HG03196 (cell line): ENCODE data around the gene TM4SF18.
A peak's percentile ranks its signal among the peaks of the same experiment; 100 is the strongest.
"Not testable (repeated sequence)": the region's sequence is repeated elsewhere in the genome, so short reads cannot be mapped to it uniquely, and the experiment has no call there.

Experiments
- ATAC-seq: cut with Tn5 transposase; IDR thresholded peaks from one replicate; pipeline ENCODE4 v1.9.1; 2021; ENCODE audit not compliant: unreplicated experiment

Gene TM4SF18

DNA sequence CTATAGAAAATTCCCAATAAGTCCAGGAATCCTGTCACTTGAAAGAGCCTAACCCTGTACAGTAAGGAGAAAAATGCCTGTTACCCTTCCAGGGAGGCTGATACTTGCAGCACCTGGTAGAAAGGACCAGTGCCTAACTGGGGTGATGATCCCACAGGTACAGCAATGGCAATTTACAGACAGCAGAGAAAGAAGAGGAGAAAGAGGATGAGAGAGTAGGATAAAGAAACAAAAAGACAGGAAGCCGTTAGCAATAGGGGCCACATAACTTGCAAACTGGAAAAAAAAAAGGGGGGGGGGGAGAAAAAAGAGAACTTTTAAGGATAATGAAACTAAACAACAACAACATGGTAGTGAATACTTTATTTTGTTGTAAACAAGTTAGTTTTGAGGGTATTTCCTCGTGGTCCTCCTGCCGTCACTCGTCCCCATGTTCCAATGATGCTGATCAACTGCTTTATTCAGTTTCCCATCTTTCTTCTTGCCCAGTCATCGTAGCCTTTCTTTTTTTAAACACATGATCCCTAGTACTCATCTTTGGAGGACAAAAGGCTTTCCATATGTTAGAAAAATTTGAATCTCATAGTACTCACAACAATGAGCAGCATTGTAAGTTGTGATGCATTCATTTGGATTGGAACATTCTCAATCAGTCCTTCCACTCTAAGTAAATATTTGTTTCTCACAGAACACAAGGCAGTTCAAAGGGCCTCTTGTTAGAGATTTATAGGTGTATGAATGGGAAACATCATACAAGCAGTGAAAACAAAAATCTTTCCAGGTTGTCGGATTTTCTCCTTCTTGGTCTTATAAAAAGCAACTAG is 35.5 kb upstream of the TM4SF18 start:
- ATAC-seq = no peak

DNA sequence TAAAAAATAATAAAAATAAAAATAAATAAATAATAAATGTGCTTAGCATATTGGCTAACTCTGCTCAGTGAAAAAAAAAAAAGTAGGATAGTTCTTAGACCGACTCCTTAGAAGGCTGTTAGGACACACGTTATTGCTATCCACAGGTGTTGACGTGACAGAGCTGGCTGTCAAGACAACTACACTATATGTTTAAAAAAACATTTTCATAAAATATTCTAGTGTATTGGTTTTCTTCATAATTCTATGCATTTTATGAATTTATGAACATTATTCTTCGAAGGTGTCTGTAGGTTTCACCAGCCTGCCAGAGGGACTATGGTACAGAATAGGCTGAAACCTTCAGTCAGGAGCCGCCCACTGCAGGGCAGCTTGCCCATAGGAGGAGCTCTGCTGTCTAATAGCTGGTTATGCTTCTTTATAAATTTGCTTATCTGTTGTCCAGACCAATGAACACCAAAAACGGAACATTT is 34.8 kb upstream of the TM4SF18 start:
- no peak for ATAC-seq

DNA sequence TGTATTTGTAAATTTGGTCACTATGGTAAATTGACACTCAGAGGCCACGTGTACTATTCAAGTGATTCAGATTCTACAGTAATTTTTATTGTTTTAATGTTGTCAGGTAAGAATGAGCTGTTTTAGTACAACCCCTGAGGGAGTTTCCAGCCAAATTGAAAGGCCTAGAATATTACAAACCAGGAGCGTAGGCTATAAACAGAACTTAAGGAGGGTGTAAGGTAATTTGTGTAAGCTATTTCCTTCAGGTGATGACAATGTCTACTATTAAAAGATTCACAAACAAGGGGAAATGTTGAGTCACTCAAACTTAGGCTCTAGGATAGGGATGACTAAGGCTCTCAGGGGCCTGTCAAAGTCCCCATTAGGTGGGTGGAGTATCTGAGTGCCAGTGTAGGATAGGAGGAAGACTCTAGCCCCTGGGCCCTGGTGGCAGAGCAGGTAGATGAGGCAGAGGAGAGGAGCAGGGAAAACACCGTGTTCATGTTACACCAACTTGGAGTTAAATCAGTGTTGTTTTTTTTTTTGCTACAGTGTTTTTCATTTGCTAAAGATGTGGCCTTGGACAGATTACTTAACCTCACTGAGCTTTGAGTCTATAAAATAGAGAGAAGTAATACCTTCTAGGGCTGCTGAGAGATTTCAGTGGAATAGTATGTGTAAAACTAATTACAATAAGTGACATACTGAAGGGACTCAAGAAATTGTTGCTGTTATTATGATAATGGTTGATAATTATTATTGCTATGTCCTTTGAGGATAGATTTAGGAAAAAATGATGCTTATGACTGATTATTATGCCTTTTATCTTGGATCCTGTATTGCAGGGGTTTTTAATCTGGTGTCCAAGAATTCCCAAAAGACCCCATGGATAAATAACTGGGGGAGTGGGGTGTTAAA is 33.8 kb upstream of the TM4SF18 start:
- ATAC-seq = no peak

DNA sequence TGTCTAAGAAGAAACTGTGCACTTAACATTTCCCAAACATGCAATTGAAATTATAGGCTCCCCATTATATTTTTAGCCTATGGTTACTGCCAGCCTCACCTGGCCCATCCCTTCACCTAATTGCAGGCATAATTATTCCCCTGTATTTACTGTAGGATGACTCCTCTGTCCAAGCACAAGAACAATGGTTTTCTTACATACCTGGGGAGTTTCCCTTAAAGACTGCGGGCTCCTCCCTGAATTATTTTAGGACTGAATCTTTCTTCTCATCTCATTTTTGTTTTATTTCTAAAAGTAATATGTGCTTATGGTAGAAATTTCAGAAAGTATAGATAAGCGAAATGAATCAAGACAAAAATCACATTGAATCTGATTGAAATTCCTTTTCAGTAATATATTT is 32.6 kb upstream of the TM4SF18 start:
- no peak for ATAC-seq

DNA sequence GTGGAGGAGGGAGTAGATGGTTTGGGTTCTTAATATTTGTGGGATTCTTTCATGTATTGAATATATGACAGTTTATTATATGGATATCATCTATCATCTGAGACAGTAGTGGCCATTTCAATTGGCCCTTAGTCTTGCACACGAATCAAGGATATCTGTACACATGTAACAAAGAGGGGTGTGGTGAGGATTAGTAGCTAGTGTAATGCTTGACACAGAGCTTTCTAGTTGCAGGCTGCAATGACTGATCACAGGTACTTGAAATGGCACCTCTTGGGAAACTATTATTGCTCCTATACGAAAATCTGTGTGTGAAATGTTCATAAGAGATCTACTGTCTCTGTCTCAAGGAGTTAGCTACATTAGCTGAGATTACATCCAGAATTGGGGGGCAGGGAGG is 31.2 kb upstream of the TM4SF18 start:
- no peak for ATAC-seq

DNA sequence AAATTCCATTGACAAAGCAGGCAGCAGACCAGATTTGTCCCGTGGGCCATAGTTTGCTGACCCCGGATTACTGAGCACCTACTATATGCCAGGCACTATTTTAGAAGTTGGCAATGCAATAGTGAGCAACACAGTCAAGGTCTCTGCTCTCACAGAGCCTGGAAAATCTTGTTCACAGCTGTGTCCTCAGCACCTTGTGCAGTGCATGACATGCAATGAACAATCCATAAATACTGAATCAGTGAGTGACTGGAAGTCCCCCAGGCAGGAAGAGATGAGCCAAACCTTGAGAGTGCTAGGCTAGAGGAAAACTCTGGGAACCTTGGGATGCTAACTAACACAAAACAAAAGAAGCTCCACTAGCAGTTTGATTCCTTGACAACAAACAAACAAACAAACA is 29.6 kb upstream of the TM4SF18 start:
- no peak for ATAC-seq

DNA sequence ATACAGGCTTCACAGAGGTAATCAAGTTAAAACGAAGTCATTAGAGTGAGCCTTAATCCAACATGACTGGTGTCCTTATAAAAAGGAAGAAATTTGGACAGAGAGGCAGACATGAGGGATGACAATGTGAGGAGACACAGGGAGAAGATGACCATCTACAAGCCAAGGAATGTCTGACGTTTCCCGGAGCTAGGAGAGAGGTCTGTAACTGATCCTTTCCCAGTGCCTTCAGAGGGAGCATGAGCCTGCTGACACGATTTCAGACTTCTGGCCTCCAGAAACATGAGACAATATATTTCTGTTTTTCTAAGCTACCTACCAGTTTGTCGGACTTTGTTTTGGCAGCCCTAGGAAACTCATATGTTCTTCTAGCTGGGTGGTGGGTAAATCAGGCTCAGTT is 28.9 kb upstream of the TM4SF18 start:
- ATAC-seq = no peak

DNA sequence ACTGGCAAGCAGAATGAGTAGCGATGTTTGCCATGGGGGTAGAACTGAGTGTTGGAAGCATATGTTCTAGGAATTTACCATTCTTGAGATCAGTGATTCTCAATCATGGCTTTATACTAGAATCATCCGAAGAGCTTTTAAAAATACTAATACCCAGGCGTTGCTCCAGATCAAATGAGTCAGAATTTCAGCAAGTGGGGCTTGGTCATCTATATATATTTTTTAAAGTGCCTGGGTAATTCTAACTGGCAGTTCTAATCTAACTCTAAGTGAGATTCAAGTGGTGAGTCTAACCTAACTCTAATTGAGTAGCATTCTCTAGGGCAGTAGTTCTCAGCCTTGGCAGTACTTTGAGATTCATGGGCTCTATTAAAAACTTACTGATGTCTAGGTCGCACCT is 23.2 kb upstream of the TM4SF18 start:
- ATAC-seq = no peak

DNA sequence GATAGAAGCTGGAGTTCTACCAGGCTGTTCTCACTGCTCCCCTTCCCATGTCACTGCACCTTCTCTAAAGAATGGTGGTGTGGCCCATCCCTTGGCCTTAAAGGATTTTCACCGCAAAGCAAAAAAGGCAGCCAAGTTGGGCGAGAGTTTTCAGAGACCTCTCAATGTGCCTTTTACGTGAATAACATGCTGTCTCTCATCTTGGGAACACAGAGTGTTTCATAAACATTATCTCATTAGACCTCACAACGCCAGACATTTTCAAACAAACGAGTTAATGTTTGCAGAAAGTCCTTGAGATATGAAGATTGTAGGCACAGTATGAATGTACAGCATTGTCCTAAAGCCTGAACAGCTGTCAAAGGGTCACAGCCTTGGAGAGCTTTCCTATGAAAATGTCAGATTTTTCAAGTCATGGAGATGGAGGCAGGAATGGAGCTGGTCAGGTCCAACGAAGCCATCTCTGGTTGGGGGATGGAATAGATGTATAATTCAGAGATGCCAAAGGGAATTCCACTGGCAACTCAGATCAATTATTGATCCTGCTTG is 22.7 kb upstream of the TM4SF18 start:
- ATAC-seq = no peak

DNA sequence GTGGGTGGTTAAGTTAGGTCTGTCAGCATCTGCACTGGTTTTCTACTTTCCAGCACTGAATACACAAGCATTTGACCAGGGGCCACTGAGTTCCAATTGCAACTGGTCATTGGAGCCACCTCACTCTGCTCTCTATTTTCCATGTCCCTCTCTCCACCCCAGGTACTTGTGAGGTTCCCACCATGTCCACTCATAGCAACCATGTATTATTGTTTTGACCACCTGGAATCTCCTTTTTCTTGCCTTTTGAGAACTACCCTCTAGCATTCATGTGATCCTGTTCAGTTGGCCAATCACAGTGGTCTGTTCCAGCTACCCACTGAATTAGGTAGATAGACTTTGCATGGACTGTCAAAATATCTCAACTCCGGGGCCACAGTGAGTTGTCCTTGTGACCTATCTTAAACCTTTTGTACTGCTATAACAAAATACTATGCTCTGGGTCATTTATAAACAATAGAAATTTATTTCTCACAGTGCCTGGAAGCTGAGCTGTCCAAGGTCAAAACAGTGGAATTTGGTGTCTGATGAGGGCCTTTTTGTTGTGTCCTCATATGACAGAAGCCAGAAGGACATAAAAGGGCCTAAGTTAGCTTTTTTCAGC is 20.2 kb upstream of the TM4SF18 start:
- no peak for ATAC-seq

DNA sequence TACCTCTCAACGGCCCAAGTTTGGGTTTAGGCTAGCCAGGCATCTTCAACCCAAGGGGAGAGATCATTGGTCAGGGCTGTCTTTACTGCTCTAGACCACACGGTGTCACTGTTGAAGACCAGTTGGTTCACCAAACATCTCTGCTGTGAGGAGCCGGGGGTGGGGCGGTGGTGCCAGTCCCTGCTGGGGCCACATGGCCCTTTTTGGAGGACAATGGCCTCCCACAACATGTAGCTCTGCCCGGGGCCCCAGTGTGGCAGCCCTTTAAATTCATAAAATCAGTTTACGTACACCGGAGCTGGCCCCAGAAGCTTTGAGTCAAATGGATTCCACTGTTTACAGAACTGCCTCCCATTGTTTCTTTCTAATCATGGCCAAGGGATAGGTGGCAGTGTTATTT is 19.1 kb upstream of the TM4SF18 start:
- ATAC-seq = peak; percentile 85

DNA sequence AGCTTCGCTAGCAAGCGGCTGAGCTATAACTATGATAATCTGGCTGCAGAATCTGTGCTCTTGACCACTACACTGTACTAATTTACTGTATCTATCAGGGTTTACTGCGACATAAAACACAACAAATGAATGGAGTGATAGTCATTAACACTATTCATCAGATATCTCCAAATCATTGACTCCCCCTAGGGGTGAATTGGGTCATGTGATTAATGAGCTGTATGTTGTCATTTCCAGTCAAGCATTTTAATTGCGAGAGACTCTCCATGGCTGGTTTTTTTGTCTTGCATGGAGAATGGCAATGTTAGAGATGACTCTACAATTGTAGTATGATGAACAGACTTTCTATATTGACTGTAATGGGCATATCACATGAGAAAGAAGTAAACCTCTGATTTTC is 10.5 kb upstream of the TM4SF18 start:
- no peak for ATAC-seq

DNA sequence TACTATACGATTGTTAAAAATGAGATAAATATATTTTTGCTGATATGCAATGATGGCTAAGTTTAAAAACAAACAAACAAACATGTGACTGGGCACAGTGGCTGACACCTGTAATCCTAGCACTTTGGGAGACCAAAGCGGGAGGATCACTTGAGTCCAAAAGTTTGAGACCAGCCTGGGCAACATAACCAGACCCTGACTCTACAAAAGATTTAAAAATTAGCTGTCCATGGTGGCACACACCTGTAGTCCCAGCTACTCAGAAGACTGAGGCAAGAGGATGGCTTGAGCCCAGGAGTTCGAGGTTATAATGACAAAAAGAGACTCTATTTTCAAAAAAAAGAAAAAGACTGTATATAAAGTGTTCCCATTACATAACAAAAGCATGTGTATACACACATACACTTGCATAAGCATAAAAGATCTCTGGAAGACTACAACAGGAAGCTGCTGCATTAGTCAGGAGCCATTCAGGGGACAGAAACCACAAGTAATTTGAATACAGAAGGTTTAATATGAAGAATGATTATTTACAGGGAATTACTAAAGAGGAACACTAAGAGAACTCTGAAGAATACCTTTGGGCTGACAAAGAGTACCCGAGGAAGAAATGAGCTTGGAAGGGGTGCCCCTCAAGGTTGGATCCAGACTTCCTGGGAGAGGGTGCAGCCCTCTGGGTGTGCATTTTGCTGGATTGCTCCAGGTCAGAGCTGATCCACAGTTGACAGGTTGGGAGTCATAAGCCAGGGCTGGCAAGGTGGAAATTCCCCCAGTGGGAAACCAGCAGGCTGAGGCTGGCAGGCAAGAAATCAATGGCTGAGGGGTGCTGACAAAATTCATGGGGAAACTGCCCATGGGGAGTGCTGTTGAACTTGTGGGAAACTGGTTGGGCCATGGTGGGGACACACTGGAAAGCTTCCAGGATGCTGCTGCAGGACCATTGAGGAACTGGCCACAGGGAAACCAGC is 9.3 kb upstream of the TM4SF18 start:
- no peak for ATAC-seq

DNA sequence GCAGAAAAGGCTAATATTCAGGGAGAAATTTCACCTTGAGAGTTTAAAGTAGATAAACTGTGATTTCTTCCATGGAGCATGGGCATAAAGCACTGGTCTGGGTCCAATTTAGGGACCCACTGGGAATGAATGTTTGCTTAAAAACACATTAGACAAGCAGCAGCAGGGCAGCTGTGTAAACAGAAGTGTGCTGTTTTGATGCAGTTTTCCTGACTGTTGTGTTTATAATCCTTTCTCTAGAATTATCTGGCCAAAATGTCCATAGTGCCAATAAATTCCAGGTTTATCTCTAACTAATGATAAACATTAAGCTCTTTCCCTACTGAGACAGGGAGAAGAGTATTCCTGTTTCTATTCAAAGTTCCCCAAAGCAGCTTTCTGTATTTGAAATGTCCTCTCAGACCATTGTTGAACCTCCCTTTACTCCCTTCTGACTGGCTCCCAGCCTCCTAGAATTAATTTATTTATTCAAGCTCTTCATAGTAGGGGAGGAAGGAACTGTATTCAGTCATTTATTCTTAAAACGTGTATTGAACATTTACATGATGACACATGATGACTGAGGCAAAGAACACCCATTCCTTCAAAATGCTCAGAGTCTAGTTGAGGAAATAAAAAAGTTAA is 7.0 kb upstream of the TM4SF18 start:
- no peak for ATAC-seq

DNA sequence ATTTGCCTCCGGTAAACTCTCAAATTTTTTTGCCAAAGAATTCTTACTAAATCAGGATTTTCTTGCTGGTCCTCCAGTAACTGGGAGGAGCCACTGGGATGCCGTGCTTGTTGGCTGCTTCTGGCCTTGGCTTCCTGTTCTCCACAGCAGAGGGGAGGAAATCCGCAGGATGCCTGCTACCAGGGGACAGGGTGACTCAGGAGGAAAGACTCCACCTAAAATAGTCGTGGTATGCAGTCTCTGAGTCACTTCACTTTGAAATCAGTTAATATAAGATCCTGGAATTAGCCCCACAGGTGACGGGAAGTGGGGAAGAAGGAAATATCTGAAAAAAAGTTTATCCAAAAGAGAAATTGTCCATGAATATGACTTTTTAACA is 6.5 kb upstream of the TM4SF18 start:
- ATAC-seq = no peak

DNA sequence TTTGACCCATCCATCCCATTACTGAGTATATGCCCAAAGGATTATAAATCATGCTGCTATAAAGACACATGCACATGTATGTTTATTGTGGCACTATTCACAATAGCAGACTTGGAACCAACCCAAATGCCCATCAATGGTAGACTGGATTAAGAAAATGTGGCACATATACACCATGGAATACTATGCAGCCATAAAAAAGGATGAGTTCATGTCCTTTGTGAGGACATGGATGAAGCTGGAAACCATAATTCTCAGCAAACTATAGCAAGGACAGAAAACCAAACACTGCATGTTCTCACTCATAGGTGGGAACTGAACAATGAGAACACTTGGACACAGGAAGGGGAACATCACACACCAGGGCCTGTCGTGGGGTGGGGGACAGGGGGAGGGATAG is 4.0 kb upstream of the TM4SF18 start:
- ATAC-seq = not testable (repeated sequence)

DNA sequence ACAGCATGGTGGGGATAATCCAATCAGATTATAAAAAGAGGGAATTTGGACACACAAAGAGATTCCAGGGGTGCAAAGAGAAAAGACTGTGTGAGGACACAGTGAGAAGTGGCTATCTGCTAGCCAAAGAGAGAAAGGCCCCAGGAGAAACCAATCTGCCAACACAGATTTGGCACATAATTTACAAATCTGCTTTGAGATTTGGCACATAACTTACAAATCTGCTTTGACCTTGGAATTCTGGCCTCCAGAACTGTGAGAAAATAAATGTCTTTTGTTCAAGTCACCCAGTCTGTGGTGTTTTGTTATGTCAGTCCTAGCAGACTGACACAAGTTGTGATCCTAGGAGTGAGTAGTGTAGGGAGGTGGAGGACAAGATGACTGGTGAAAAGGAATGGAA is 3.5 kb upstream of the TM4SF18 start:
- ATAC-seq = no peak

DNA sequence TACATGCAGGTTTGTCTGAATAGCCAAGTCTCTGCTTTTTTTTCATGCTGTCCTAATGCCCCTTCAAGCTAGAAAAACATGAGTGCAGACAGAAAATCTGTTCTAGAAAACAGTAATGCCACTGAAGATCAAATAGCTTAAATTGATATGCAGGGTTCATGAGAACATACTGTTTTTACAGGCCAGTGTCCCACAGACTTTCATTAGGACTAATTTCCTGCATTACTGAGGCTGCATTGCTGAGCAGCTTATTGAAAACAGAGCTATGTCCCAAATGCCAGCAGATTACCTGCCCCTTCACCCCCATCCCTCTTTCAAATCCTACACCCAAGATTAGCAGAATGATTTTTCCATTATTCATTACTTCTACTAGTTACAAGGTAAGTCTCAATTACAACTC is 665 bp downstream of the TM4SF18 start:
- no peak for ATAC-seq

DNA sequence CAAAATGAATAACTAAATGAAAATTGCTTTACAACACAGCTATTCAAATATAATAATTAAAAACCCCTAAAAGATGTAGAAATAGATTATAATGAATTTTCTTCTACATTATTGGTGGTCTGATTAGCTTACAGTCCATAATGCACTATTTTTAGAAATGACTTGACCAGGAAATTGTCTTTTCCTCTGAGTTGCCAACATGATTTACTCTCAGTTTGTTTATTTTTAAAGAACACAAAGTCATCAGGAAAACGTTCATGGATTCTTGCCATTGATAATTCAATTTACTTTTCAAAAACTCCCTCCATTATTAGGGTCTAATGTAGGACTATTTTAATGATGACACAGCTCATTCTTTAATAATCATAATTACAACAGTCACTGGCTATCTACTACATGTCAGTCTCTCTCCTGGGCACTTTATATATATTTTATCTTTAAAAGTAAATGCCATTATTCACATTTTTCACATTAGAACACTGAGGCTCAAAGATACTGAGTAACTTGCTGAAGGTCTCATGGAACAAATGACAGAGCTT is 1.1 kb downstream of the TM4SF18 start:
- no peak for ATAC-seq

DNA sequence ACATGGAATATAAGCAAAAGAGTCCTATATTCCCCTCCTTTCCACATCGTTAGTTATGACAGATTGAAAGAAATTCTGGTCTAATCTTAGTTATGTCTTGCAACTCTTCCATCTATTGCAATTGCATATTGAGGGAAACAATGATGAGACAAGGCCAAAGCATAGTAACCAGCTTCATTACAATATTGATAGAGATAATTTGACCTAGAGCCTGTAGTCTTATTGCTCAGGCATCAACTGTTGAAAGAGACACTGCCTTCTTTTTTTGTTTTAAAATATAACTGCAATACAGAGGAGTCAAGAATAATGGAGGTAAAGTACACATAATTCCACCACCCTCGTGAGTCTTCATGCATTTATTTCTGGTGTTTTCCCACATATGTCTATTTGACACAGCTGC is 2.0 kb downstream of the TM4SF18 start:
- no peak for ATAC-seq
